ENCODE data around the gene MGAT3. TPM values are rescaled to one million over a fixed set of nuclear protein-coding genes. Genes with fewer than 3 reads are reported as not detected.
"Not testable (repeated sequence)": the region's sequence is repeated elsewhere in the genome, so short reads cannot be mapped to it uniquely, and the experiment has no call there.

Gene MGAT3
- polyA plus RNA-seq, 5 donors = 8.5 to 19.0 (median 15.3) TPM

- DNase-seq = no peak
Observed at GRCh38 chr22:39488563-39489083, 31.8 kb downstream of the MGAT3 start.

- DNase-seq = no peak
Observed at GRCh38 chr22:39489094-39490068, 32.6 kb downstream of the MGAT3 start.

- DNase-seq = no peak
Observed at GRCh38 chr22:39490135-39490798, 33.5 kb downstream of the MGAT3 start.

GRCh38 chr22:39490966-39491680 is 34.3 kb downstream of the MGAT3 start:
- DNase-seq = no peak

GRCh38 chr22:39491696-39492095 is 34.9 kb downstream of the MGAT3 start:
- no peak for DNase-seq

GRCh38 chr22:39492186-39492585 is 35.4 kb downstream of the MGAT3 start:
- no peak for DNase-seq

- no peak for DNase-seq
Observed at GRCh38 chr22:39493759-39494158, 36.9 kb downstream of the MGAT3 start.

GRCh38 chr22:39494471-39495120 is 37.8 kb downstream of the MGAT3 start:
- DNase-seq = no peak

- DNase-seq = peak in 1 of 2 donors; percentile 52
Observed at GRCh38 chr22:39496131-39496838, 39.5 kb downstream of the MGAT3 start.

GRCh38 chr22:39497429-39497828 is 40.6 kb downstream of the MGAT3 start:
- DNase-seq = no peak

GRCh38 chr22:39498368-39498767 is 41.6 kb downstream of the MGAT3 start:
- DNase-seq = no peak

GRCh38 chr22:39498802-39499201 is 42.0 kb downstream of the MGAT3 start:
- no peak for DNase-seq

- DNase-seq = no peak
Observed at GRCh38 chr22:39500101-39500500, 43.3 kb downstream of the MGAT3 start.

GRCh38 chr22:39501644-39502108 is 44.9 kb downstream of the MGAT3 start:
- no peak for DNase-seq

- DNase-seq = peak; percentile 94 to 96
Observed at GRCh38 chr22:39502109-39502788, 45.4 kb downstream of the MGAT3 start, which contains the start of gene MIEF1. Gene MIEF1, plus strand, starts transcription at chr22:39502290. Its CDS starts 9,005 bp downstream, at chr22:39511295.

GRCh38 chr22:39502789-39503409 is 46.1 kb downstream of the MGAT3 start:
- DNase-seq = no peak

GRCh38 chr22:39503630-39504029 is 46.8 kb downstream of the MGAT3 start:
- no peak for DNase-seq

- no peak for DNase-seq
Observed at GRCh38 chr22:39504071-39504470, 47.3 kb downstream of the MGAT3 start.

- not testable (repeated sequence) for DNase-seq
Observed at GRCh38 chr22:39507021-39507420, 50.2 kb downstream of the MGAT3 start.
